ENCODE data around the gene BABAM1. TPM values are rescaled to one million over a fixed set of nuclear protein-coding genes. Genes with fewer than 3 reads are reported as not detected.

The BABAM1 gene
- 100 to 1,000 TPM in 1 of 2 experiments, 10 to 100 TPM in 1; 98.5 to 100 TPM for total RNA-seq

DNA sequence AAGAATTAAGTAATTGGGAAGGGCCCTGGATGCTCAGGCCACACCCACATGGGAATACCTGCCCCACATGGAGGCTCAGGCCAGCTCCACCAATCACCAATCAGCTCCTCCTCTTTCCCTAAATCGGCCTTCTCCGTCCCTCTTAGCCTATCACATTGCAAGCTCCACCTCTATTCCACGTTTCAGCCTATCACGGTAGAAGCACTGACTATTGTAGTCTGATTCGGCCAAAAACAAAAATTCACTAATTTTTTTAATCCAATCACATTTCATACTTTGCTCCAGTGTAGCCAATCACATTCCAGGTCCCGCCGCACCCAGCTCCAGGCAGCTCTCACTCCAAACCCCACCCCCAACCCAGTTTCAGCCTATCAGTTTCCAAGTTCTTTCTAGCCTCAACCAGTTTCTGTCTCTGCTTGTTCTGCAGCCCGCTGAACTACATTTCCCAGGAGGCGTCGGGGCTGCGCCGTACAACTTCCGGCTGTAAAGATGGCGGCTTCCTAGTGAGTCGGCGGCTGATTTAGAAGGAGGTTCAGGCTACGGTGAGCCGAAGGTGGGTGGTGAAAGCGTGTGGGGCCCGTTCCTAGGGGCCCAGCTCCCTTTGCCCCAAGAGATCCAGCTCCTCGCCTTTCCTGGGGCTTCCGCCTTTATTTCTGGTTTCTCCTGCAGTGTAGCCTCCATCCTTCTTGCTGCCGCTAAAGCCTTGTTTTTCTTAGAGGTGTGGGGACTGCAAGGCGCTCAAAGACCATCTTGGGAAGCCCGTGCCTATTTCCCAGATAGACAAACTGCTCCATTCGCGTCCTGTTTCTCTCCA lies at the start of gene BABAM1:
Gene BABAM1, plus strand, starts transcription at position 469 of the 814 bp plus-strand sequence. CDS start 1,364 bp downstream, outside the sequence.
- peak within 1 kb of the TSS; percentile 85 for H3K4me3 Mint-ChIP-seq
- POLR2A ChIA-PET = interaction anchor here (0.5 to 4.2 kb wide), 19 partner anchors 8 to 919 kb away, joined by 3 to 26 read pairs (median 4); partner anchors contain the start of genes ANKLE1, BST2, CCDC124 and DDA1
- peak within 1 kb of the TSS; percentile 47 for H3K27ac Mint-ChIP-seq
- H3K36me3 Mint-ChIP-seq (ENCODE audit: low read depth) = peaks cover 9% of the 10 kb centered on the region
- DNase-seq = peak; percentile 97
- H3K9me3 Mint-ChIP-seq = no peaks in the 10 kb centered on the region
- CTCF ChIA-PET = interaction anchor here (0.6 to 2.9 kb wide), 19 partner anchors 9 to 825 kb away, joined by 3 to 33 read pairs (median 4); partner anchors contain the start of genes ABHD8, ANKLE1, DDA1 and MRPL34
- peaks cover 31% of the 10 kb centered on the region for H3K4me1 Mint-ChIP-seq
- H3K27me3 Mint-ChIP-seq = no peaks in the 10 kb centered on the region

DNA sequence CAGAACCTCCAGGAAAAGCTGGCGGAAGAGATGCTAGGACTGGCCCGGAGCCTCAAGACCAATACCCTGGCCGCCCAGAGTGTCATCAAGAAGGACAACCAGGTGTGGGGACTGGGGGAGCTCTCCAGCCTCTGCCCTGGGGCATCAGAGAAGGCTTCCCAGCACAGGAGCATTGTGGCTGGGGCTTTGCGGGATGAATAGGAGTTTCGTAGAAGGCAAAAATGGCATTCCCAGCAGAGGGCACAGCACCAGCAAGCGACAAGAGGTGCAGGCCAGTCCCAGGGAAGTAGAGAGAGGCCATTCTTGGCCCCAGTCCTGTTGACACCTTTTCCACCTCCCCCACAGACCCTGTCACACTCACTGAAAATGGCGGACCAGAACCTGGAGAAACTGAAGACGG lies 48.0 kb upstream of the BABAM1 start:
- ChIA-PET CTCF (no interaction called here), POLR2A (no interaction called here)
- DNase-seq = no peak
- Mint-ChIP-seq H3K27me3 (no peaks in the 10 kb centered on the region), H3K4me1 (peaks cover 25% of the 10 kb centered on the region), H3K27ac (no peak overlapping the region), H3K9me3 (no peaks in the 10 kb centered on the region), H3K36me3 (ENCODE audit: low read depth) (peaks cover 22% of the 10 kb centered on the region), H3K4me3 (no peak overlapping the region)

- Mint-ChIP-seq H3K4me1 (peaks cover 18% of the 10 kb centered on the region), H3K36me3 (ENCODE audit: low read depth) (peaks cover 22% of the 10 kb centered on the region), H3K27ac (no peak overlapping the region), H3K27me3 (no peaks in the 10 kb centered on the region), H3K4me3 (no peak overlapping the region), H3K9me3 (no peaks in the 10 kb centered on the region)
- DNase-seq = no peak
- ChIA-PET POLR2A (no interaction called here), CTCF (interaction anchor here (1.4 kb wide), 1 partner anchor 15 kb away, joined by 5 read pairs; no protein-coding TSS in a partner anchor)
These were observed 47.0 kb upstream of the BABAM1 start for GRCh38 chr19:17220207-17220758.

DNA sequence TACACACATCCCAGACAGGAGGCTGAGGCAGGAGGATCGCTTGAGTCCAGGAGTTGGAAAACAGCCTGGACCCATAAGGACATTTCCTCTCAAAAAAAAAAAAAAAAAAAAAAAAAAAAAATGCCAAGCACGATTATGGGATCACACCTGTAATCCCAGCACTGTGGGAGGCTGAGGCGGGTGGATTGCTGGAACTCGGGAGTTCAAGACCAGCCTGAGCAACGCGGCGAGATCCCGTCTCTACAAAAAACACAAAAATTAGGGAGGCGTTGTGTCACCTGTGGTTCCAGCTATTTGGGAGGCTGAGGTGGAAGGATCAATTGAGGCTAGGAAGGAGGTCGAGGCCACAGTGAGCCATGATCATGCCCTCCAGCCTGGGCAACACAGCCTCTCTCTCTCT lies 42.2 kb upstream of the BABAM1 start:
- no peak overlapping the region for H3K27ac Mint-ChIP-seq
- no peaks in the 10 kb centered on the region for H3K27me3 Mint-ChIP-seq
- POLR2A ChIA-PET = interaction anchor here (1.8 to 4.2 kb wide), 5 partner anchors 9 to 151 kb away, joined by 8 to 46 read pairs (median 12); partner anchors contain the start of gene USE1
- CTCF ChIA-PET = no interaction called here
- peaks cover 14% of the 10 kb centered on the region for H3K4me1 Mint-ChIP-seq
- no peak for DNase-seq
- no peaks in the 10 kb centered on the region for H3K9me3 Mint-ChIP-seq
- H3K4me3 Mint-ChIP-seq = peak overlapping the region; percentile 56
- H3K36me3 Mint-ChIP-seq (ENCODE audit: low read depth) = no peaks in the 10 kb centered on the region

DNA sequence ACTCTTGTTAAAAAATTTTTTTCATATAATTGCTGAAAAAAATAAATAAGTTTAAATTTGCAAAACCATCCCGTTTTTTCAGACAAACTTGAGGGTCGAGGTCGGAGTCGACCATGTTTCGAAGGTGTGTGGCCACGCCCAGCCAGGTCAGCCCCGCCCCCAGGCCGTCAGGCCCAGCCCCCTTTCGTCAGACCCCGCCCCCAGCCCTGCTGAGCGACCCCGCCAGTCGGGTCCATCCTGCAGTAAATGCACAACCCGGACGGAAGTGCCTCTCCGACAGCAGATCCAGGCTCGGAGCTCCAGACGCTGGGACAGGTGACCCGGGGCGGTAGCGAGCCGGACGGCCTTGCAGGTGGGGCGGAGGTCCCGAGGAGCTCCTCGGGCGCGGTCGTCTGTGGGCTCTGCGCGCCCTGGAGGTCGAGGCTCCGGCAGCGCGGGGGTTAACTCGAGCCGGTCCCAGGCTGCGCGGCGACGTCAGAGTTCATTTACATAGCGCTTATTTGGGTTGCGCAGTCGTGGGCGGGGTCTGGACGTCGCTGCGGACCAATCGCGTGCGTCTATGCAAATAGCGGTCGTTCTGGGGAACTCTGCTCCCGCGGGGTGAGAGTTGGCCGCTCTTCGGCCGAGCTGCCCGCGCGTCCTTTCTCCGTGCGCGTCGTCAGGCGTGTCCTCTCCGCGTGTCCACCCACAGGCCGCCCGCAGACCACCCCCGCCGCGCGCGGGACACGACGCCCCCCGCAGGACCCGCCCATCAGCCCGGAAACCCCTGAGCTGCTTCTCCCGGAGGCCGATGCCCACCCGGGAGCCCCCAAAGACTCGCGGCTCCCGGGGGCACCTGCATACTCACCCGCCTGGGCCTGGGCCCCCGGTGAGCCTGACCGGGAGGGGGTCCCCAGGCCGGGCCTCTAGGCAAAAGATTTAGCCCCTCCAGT lies 41.0 kb upstream of the BABAM1 start, which contains the start of gene OCEL1:
Gene OCEL1, plus strand, starts transcription at position 225 of the 932 bp plus-strand sequence. Its CDS starts 22 bp downstream, at position 247.
- DNase-seq = peak; percentile 98
- no peaks in the 10 kb centered on the region for H3K27me3 Mint-ChIP-seq
- CTCF ChIA-PET = interaction anchor here (1.2 to 2.1 kb wide), 4 partner anchors 10 to 41 kb away, joined by 3 to 13 read pairs (median 4); partner anchors contain the start of genes BABAM1 and USE1
- POLR2A ChIA-PET = interaction anchor here (0.9 to 4.2 kb wide), 15 partner anchors 9 to 179 kb away, joined by 3 to 46 read pairs (median 5); partner anchors contain the start of genes ANKLE1, BABAM1, BST2 and USE1
- peaks cover 10% of the 10 kb centered on the region for H3K4me1 Mint-ChIP-seq
- peak within 1 kb of the TSS; percentile 96 for H3K27ac Mint-ChIP-seq
- H3K9me3 Mint-ChIP-seq = no peaks in the 10 kb centered on the region
- H3K4me3 Mint-ChIP-seq = peak within 1 kb of the TSS; percentile 91
- H3K36me3 Mint-ChIP-seq (ENCODE audit: low read depth) = peaks cover 4% of the 10 kb centered on the region

GRCh38 chr19:17227798-17228367 lies 39.4 kb upstream of the BABAM1 start:
- H3K4me3 Mint-ChIP-seq = no peak overlapping the region
- CTCF ChIA-PET = no interaction called here

DNA sequence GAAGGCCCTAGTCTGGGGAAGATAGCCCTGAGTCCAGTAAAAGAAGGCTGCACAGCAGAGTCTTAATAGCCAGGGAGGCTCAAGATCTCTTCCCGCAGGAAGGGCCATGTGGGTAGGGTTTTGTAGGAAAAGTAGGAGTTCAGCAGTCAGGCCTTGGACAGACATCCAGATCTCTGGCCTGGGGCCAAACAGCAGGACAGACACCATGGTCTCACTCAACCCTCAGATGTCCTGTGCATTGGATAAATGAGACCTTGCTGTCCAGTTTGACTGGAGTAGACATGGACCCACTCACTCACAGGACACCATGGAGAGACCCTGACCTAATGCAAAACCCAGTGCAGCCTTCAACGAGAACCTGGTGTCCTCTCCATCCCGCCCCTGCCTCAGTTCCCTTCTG lies 37.4 kb upstream of the BABAM1 start:
- Mint-ChIP-seq H3K4me3 (no peak overlapping the region), H3K36me3 (ENCODE audit: low read depth) (peaks cover 9% of the 10 kb centered on the region), H3K27me3 (no peaks in the 10 kb centered on the region), H3K4me1 (peaks cover 19% of the 10 kb centered on the region), H3K9me3 (no peaks in the 10 kb centered on the region), H3K27ac (no peak overlapping the region)
- POLR2A ChIA-PET = no interaction called here
- CTCF ChIA-PET = interaction anchor here (0.5 kb wide), 1 partner anchor 168 kb away, joined by 4 read pairs; no protein-coding TSS in a partner anchor
- no peak for DNase-seq

More at GRCh38 chr19:17227798-17228367, 39.4 kb upstream of the BABAM1 start:
- Mint-ChIP-seq H3K27ac (no peak overlapping the region), H3K27me3 (no peaks in the 10 kb centered on the region), H3K9me3 (no peaks in the 10 kb centered on the region), H3K4me1 (peaks cover 10% of the 10 kb centered on the region), H3K36me3 (ENCODE audit: low read depth) (peaks cover 9% of the 10 kb centered on the region)
- DNase-seq = no peak
- POLR2A ChIA-PET = interaction anchor here (1.2 to 4.2 kb wide), 3 partner anchors 12 to 154 kb away, joined by 3 to 46 read pairs (median 8); partner anchors contain the start of genes ANKLE1 and USE1

DNA sequence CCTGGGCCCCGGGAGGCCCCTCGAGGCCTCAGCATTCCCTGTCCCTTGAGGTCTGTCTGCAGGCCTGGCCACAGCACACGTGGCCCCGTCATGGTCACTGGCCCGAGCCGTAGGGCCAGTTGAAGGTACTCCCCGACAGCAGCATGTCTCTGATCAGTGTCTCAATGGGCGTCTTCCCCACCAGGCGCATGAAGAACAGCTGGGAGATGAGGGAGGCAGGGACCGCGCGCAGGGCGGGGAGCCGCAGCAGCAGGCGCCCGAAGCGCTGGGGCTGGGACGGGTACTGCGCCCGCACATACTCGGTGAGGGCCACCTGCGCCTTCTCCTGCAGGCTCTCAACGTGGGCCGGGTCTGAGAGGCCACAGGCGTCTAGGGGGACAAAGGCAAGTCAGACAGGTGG lies 35.0 kb upstream of the BABAM1 start:
- Mint-ChIP-seq H3K36me3 (ENCODE audit: low read depth) (peaks cover 9% of the 10 kb centered on the region), H3K9me3 (no peaks in the 10 kb centered on the region), H3K4me3 (no peak overlapping the region), H3K27ac (no peak overlapping the region), H3K27me3 (no peaks in the 10 kb centered on the region), H3K4me1 (peaks cover 15% of the 10 kb centered on the region)
- DNase-seq = no peak
- ChIA-PET CTCF (no interaction called here), POLR2A (interaction anchor here (0.8 kb wide), 1 partner anchor 10 kb away, joined by 3 read pairs; no protein-coding TSS in a partner anchor)

DNA sequence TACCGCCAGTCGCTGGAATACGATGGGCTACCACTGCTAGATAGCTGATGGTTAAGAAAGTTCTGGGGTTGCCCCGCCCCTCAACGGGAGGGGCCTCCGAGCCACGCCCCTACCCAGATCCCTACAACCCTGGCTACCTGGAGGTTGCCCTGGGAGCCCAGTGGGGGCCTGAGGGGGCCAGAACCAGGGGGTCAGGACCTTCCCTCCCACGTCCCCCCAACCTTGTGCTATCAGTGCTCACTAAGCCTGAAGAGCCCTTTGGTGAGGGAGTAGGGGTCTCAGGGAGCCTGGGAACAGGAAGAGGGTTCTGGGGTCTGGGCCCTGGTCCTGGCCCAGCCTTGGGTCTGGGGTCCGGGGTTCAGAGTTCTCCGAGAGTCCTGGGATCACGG lies 32.3 kb upstream of the BABAM1 start:
- no peaks in the 10 kb centered on the region for H3K27me3 Mint-ChIP-seq
- POLR2A ChIA-PET = interaction anchor here (0.6 to 3.4 kb wide), 9 partner anchors 9 to 233 kb away, joined by 3 to 28 read pairs (median 4); partner anchors contain the start of genes HAUS8, MRPL34, MYO9B and OCEL1
- peak overlapping the region; percentile 76 for H3K4me3 Mint-ChIP-seq
- CTCF ChIA-PET = interaction anchor here (0.6 to 2.3 kb wide), 16 partner anchors 8 to 151 kb away, joined by 3 to 15 read pairs (median 4); partner anchors contain the start of genes ANKLE1, BABAM1, OCEL1 and USE1
- peaks cover 9% of the 10 kb centered on the region for H3K36me3 Mint-ChIP-seq (ENCODE audit: low read depth)
- no peaks in the 10 kb centered on the region for H3K9me3 Mint-ChIP-seq
- H3K4me1 Mint-ChIP-seq = peaks cover 17% of the 10 kb centered on the region
- DNase-seq = peak; percentile 79
- H3K27ac Mint-ChIP-seq = peak overlapping the region; percentile 76

- DNase-seq = peak; percentile 79
- ChIA-PET CTCF (interaction anchor here (0.6 to 2.3 kb wide), 17 partner anchors 9 to 162 kb away, joined by 3 to 15 read pairs (median 4); partner anchors contain the start of genes ANKLE1, BABAM1, HAUS8 and OCEL1), POLR2A (interaction anchor here (0.6 to 3.4 kb wide), 10 partner anchors 9 to 233 kb away, joined by 3 to 28 read pairs (median 4); partner anchors contain the start of genes ANKLE1, HAUS8, MYO9B and OCEL1)
- Mint-ChIP-seq H3K36me3 (ENCODE audit: low read depth) (peaks cover 9% of the 10 kb centered on the region), H3K4me3 (peak overlapping the region; percentile 76), H3K9me3 (no peaks in the 10 kb centered on the region), H3K27ac (peak overlapping the region; percentile 76), H3K27me3 (no peaks in the 10 kb centered on the region), H3K4me1 (peaks cover 17% of the 10 kb centered on the region)
These were observed 31.8 kb upstream of the BABAM1 start for GRCh38 chr19:17235300-17235970.
